Neural cell (in vitro differentiated cells): ENCODE data around the gene ZFR.

Experiments used
- EP300 ChIP-seq: fragments of 450-650 bp; conservative IDR thresholded peaks from 2 replicates; pipeline ENCODE4 v1.6.1; 2014; ENCODE audit warnings: antibody characterized with exemption, mild to moderate bottlenecking, moderate library complexity; ENCODE audit not compliant: poor library complexity, severe bottlenecking
- EZH2 ChIP-seq: fragments of 200-600, 300-800 bp; shearing (Covaris generic), sonication (generic); IDR thresholded peaks from 2 replicates; pipeline ENCODE4 v1.6.1; 2014; ENCODE audit warnings: antibody characterized with exemption, low read length, borderline replicate concordance, mild to moderate bottlenecking; ENCODE audit not compliant: insufficient read depth, poor library complexity, severe bottlenecking
- POLR2AphosphoS5 ChIP-seq: IDR thresholded peaks from 2 replicates; pipeline ENCODE4 v1.6.1; 2012
- SMC3 ChIP-seq: fragments of 450-650 bp; conservative IDR thresholded peaks from 2 replicates; pipeline ENCODE4 v1.6.1; 2014; ENCODE audit warnings: antibody characterized with exemption, mild to moderate bottlenecking, moderate library complexity; ENCODE audit not compliant: poor library complexity
- TAF1 ChIP-seq: IDR thresholded peaks from 2 replicates; pipeline ENCODE4 v1.6.1; 2012; ENCODE audit warnings: low read depth
- TF ChIP-seq, protein P1 (sequence below): fragments of 450-650 bp; IDR thresholded peaks from 2 replicates; pipeline ENCODE4 v1.5.1; 2014; ENCODE audit warnings: antibody characterized with exemption, mild to moderate bottlenecking, moderate library complexity; ENCODE audit not compliant: poor library complexity, severe bottlenecking
- TF ChIP-seq, protein P2 (sequence below): IDR thresholded peaks from 2 replicates; pipeline ENCODE4 v1.6.1; 2012; ENCODE audit warnings: borderline replicate concordance

DNA sequence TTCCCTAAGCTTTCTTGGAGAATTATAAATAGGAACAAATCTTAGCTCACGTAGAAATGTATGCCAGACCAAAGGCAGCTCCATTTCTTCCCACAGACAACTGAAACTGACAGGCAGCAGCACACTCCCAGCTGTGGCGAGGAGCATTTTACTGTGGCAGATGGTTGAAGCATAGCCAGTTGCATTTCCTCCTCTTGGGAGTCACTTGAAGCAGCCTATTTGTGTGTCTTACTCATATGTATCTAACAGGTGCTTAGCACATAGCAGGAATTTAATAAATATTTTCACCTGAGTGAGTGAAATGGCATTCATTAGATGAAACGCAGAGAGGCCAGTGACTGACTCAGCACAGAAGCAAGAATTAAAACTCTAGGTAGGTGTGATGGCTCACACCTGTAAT, 119.5 kb downstream of the ZFR start:
- TF ChIP-seq, protein P1, sequence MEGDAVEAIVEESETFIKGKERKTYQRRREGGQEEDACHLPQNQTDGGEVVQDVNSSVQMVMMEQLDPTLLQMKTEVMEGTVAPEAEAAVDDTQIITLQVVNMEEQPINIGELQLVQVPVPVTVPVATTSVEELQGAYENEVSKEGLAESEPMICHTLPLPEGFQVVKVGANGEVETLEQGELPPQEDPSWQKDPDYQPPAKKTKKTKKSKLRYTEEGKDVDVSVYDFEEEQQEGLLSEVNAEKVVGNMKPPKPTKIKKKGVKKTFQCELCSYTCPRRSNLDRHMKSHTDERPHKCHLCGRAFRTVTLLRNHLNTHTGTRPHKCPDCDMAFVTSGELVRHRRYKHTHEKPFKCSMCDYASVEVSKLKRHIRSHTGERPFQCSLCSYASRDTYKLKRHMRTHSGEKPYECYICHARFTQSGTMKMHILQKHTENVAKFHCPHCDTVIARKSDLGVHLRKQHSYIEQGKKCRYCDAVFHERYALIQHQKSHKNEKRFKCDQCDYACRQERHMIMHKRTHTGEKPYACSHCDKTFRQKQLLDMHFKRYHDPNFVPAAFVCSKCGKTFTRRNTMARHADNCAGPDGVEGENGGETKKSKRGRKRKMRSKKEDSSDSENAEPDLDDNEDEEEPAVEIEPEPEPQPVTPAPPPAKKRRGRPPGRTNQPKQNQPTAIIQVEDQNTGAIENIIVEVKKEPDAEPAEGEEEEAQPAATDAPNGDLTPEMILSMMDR: no peak
- TF ChIP-seq EP300 (peak; percentile 34), POLR2AphosphoS5 (no peak), SMC3 (no peak), EZH2 (no peak), TAF1 (no peak)
- TF ChIP-seq, protein P2, sequence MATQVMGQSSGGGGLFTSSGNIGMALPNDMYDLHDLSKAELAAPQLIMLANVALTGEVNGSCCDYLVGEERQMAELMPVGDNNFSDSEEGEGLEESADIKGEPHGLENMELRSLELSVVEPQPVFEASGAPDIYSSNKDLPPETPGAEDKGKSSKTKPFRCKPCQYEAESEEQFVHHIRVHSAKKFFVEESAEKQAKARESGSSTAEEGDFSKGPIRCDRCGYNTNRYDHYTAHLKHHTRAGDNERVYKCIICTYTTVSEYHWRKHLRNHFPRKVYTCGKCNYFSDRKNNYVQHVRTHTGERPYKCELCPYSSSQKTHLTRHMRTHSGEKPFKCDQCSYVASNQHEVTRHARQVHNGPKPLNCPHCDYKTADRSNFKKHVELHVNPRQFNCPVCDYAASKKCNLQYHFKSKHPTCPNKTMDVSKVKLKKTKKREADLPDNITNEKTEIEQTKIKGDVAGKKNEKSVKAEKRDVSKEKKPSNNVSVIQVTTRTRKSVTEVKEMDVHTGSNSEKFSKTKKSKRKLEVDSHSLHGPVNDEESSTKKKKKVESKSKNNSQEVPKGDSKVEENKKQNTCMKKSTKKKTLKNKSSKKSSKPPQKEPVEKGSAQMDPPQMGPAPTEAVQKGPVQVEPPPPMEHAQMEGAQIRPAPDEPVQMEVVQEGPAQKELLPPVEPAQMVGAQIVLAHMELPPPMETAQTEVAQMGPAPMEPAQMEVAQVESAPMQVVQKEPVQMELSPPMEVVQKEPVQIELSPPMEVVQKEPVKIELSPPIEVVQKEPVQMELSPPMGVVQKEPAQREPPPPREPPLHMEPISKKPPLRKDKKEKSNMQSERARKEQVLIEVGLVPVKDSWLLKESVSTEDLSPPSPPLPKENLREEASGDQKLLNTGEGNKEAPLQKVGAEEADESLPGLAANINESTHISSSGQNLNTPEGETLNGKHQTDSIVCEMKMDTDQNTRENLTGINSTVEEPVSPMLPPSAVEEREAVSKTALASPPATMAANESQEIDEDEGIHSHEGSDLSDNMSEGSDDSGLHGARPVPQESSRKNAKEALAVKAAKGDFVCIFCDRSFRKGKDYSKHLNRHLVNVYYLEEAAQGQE: no peak
